NCI-H345 (cell line): ENCODE results near the gene FMNL1.
"Not testable (repeated sequence)": the region's sequence is repeated elsewhere in the genome, so short reads cannot be mapped to it uniquely, and the experiment has no call there.

ENCODE experiments used
- DNase-seq: peaks from one replicate; lab custom pipeline; 2025; lab: John Stamatoyannopoulos, UW

FMNL1 gene, protein sequence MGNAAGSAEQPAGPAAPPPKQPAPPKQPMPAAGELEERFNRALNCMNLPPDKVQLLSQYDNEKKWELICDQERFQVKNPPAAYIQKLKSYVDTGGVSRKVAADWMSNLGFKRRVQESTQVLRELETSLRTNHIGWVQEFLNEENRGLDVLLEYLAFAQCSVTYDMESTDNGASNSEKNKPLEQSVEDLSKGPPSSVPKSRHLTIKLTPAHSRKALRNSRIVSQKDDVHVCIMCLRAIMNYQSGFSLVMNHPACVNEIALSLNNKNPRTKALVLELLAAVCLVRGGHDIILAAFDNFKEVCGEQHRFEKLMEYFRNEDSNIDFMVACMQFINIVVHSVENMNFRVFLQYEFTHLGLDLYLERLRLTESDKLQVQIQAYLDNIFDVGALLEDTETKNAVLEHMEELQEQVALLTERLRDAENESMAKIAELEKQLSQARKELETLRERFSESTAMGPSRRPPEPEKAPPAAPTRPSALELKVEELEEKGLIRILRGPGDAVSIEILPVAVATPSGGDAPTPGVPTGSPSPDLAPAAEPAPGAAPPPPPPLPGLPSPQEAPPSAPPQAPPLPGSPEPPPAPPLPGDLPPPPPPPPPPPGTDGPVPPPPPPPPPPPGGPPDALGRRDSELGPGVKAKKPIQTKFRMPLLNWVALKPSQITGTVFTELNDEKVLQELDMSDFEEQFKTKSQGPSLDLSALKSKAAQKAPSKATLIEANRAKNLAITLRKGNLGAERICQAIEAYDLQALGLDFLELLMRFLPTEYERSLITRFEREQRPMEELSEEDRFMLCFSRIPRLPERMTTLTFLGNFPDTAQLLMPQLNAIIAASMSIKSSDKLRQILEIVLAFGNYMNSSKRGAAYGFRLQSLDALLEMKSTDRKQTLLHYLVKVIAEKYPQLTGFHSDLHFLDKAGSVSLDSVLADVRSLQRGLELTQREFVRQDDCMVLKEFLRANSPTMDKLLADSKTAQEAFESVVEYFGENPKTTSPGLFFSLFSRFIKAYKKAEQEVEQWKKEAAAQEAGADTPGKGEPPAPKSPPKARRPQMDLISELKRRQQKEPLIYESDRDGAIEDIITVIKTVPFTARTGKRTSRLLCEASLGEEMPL

DNA sequence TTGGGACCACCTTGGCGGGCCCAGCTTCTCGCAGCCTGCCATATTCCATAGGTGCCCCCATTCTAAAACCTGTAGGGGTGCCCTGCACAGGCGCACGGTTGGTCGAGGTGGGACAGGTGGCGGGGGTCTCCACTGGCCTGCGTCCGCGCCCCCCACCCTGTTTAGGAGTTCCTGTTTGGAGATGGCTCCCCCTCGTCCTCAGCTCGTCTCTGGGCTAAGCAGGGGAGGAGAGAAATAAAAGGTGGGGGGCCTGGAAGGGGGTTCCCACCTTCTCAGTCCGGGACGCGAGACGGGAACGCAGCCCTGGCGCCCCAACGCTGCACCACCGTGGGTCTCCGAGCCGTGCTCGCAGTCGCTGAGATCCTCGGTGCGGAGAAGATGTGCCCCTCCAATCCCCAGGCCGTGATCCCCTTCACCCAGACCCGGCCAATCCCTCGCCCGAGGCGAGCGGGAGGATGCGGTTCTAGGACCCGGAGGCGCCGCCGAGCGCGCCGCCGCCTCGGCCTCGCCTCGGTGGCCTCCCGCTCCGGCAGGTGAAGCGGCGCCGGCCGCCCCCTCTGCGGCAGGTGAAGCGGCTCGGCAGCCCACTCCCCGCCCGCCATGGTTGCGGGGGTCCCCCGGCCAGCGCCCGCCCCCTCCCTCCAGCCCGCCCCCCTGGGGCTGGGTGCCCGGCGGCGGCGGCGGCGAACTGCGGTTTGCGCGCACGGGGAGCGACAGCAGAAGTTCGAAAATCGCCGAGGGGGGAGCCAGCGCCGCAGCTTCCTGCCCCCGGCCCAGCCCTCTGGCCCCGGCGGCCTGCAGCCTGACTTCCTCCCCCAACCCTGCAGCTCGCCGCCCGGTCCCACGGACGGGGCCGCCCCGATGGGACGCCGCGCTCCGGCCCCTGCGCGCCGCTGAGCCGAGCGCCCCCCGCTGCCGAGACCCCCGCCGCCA, at the start of gene FMNL1:
Gene FMNL1 (plus strand): TSS at position 805 of the 933 bp plus-strand sequence. CDS start 240 bp downstream, outside the sequence.
- peak; percentile 23 for DNase-seq

GRCh38 chr17:45172232-45172540, 49.5 kb upstream of the FMNL1 start:
- no peak for DNase-seq

GRCh38 chr17:45172541-45173286, 49.0 kb upstream of the FMNL1 start:
- no peak for DNase-seq

DNA sequence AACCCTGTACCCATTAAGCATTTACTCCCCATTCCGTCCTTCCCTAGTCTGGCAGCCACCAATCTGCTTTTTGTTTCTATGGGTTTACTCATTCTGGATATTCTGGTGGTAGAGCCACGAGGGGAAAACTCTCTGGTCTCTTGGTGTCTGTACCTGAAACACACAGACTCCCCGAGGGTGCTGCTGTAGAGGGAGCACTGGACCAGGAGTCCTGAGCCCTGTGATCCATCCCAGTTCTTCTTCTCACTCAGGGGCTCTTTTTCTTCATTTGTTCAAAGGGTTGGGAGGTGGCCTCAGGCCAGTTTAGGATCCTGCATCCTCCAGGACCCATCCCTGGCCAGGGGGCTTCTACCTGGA, 45.9 kb upstream of the FMNL1 start:
- no peak for DNase-seq

- no peak for DNase-seq
Observed at GRCh38 chr17:45177563-45177962, 44.1 kb upstream of the FMNL1 start.

GRCh38 chr17:45184144-45184543, 37.5 kb upstream of the FMNL1 start:
- no peak for DNase-seq

DNA sequence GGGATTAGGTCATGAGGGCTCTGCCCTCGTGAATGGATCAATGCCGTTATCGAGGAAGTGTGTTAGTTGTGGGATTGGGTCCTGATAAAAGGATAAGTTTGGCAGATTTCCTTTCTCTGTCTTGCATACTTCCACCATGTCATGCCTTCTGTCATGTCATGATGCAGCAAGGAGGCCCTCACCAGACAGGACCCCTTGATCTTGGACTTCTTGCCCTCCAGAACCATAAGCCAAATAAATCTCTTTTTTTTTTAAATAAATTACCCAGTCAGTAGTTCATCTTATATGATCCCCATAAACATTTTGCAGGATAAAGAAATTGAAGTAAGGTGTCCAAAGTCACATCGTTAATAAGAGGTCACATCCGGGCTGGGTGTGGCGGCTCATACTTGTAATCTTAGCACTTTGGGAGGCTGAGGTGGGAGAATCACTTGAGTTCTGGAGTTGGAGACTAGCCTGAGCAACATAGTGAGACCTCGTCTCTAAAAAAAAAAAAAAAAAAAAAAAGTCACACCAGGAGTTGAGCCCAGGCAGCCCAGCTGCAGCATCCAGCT, 34.8 kb upstream of the FMNL1 start:
- DNase-seq = no peak

DNA sequence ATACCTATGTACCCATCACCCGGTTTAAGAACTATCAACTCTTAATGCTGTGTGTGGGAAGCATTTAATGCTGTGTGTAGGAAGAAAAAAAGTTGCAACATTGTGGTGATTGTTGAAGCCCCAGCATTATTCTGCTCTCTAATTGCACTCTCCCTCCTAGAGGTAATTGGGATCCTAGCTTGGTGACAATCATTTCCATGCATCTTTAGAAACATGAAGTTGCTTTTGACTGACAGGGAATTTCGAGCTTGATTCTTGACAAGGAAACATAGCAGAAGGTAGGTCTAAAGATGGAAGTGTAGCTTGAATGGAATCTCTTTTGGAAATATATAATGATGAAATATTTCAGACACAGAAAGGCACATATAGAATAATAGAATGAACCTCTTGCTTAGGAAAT, 32.7 kb upstream of the FMNL1 start:
- DNase-seq = no peak

DNA sequence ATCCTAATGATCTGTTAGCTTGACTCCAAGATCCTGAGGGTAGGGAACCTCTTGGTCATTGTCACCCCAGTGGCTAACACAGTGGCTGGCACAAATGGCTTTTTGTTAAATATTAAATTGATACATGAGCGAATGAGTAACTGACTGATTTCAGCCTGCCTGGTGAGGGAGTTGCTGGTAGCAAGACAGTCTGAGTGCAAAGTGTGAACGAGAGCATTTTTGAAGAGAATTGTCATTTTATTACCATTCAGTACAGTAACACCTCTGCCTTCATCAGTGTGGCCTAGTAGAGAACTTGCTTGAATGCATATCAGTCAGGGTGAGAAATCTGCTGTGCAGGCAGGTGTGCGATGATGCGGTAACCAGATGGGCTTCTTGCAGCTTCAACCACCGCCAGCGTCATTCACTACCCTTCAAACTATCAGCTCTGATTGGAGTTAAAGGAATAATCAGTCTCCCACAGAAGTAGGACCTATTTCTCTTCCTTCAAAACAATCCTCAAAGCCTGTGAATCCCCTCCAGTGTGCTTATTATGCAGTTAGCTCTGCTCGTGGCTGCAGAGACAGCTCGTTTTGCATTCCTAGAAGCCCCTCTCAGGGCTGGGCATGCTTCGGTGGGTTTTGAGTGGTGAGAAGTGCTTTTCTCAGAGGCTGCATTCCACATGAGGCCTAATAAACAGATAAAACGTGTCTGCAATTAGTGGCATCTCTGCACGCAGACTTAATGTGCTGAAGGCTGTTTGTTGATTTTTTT, 31.0 kb upstream of the FMNL1 start:
- DNase-seq = no peak

DNA sequence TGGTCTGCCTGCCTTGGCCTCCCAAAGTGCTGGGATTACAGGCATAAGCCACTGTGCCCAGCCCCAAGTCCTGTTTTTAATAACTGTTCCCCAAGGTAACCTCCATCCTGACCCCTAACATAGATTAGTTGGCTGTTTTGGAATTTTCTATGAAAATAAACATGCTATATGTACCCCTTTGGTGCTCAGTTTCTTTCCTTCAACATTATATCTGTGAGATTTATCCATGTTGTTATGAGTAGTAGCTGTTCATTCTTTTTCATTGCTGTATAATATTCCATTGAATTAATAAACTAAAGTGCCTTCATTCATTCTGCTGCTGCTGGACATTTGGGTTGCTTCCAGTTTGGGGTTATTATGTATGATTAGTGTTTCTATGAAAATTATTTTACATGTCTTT, 26.3 kb upstream of the FMNL1 start:
- DNase-seq = no peak

DNA sequence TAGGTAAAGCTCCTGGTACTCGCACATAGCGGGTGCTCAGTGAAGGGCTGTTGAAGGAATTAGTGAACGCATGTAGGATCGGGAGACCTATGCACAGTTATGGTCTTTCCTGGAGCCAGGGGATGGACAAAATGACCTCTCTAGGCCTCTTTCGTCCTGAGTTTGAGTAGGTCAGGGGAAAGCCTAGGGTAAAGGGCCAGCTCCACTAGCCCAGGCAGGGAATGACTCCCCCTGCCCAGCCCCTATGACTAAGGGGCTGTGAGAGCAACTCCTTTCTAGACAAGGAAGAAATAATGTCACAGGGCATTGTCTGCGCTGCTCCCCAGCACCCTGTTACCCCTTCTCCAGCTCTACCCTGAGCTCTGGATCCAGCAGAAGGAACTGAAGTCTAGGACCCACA, 24.6 kb upstream of the FMNL1 start:
- DNase-seq = no peak

DNA sequence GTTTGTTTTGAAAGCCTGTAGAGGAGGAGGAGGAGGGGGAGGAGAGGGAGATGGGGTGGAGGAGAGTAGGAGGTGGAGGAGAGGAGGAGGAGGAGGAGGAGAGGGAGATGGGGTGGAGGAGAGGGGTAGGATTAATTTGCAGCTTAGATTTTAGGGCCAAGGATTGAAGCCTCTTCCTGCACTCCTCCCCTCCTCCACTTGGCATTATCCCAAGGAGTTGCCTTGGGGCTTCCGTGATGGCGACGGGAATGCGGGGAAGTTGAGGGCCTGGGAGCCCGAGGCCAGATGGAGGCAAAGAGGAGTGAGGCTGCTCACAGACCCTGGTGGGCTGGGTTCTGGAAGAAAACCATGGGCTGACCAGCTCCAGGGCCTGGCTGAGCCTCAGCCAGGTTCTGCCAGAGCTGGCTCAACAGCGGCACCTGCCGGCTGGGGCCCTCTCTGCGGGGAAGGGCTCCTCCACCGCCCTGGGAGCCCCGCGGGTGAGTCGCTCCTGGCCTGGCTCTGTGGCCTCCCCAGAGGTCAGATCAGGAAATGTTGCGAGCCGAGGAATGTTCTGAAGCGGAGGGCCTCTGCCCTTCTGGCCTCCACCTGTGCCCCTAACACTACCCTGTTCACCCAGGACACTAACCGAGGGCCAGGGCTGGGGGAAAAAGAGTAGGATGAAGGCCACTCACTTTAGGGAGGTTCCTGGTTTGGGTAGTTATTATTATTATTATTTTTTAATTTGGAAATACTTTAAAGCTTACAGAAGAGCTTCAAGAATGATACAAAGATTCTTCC, 23.9 kb upstream of the FMNL1 start:
- DNase-seq = peak; percentile 76

GRCh38 chr17:45200701-45201100, 21.0 kb upstream of the FMNL1 start:
- no peak for DNase-seq

DNA sequence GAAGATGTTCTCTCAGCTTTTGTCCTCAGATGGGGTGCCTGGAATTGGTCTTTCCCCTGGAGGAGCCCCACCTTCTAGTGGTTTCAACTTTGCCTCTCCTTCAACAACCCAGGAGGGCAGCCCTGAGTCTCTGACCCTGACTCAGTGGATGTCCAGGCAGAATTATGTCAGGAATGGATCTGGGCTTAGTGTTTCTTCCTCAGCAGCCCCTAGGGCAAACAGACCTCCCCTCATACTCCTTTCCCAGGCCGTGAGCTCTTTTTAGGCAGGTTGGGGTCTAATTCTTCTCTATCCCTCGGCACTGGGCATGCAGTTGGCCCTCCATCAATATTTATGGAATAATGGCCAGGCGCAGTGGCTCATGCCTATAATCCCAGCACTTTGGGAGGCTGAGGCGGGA, 20.2 kb upstream of the FMNL1 start:
- DNase-seq = no peak

DNA sequence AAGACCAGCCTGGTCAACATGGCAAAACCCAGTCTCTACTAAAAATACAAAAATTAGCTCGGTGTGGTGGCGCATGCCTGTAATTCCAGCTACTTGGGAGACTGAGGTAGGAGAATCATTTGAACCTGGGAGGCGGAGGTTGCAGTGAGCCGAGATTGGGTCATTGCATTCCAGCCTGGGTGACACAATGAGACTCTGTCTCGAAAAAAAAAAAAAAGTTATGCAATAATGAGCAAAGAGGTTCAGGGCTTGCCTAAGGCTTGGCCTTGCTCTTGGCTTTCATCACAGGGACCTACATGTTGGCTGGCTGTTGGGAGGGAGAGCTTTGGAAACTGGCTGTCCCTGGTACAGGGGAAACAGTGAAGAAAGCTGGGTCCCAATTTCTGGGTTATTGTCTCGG, 19.8 kb upstream of the FMNL1 start:
- DNase-seq = not testable (repeated sequence)

DNA sequence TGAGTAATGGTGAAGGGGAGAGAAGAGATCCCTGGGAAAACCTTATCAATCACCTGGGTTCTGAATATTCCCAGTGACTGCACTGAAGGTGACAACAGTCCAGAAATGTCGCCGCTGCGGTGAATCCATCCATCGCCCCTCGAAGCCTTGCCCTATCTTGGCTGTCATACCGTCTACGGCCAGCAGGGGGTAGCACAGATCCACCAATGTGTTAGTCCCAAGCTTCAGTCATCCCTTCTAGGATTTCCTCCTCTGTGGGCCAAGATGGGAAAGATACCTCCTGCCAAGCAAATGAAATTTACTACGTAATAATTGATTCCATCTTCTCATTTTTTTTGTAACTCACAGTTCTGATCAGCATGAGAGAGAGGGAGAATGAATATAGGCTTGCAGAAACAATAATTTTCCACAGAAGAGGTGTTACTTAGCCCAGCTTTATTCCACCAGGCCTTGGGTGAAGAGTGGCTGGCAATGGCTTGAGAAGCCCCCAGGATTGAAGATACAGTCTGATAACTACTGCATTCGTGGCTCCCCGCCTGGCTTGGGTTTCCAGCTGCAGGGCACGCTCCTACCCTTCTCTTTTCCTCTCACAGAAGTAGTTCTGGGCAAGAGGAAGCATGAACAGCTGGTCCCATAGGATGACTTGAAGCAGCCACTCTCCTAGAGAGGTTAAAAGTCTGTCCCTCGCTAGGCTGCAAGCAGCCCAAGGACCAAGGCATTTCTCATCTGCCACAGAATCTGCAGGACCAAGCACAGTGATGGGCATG, 2.6 kb upstream of the FMNL1 start:
- DNase-seq = peak; percentile 84

GRCh38 chr17:45220079-45220478, 1.6 kb upstream of the FMNL1 start:
- no peak for DNase-seq

DNA sequence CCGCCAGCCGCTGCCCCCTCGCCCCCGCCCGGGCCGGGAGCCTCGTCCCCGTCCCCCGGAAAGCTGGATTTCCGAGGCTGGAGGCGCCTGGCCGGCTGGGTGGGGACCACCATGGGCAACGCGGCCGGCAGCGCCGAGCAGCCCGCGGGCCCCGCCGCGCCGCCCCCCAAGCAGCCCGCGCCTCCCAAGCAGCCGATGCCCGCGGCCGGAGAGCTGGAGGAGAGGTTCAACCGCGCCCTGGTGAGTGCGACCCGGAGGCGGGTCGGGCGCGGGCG, 266 bp downstream of the FMNL1 start:
- DNase-seq = no peak
